T1000 (cell line): ENCODE data around the gene CD58.
A peak's percentile ranks its signal among the peaks of the same experiment; 100 is the strongest.

ENCODE experiments used
- DNase-seq: peaks from one replicate; lab custom pipeline; 2025; ENCODE audit warnings: mixed read lengths; lab: John Stamatoyannopoulos, UW

The CD58 gene

GRCh38 chr1:116491700-116492357 is 79.0 kb downstream of the CD58 start:
- DNase-seq = no peak

- no peak for DNase-seq
Measured at GRCh38 chr1:116490588-116490987, 80.2 kb downstream of the CD58 start.

- no peak for DNase-seq
Measured at GRCh38 chr1:116489231-116489697, 81.6 kb downstream of the CD58 start.

DNA sequence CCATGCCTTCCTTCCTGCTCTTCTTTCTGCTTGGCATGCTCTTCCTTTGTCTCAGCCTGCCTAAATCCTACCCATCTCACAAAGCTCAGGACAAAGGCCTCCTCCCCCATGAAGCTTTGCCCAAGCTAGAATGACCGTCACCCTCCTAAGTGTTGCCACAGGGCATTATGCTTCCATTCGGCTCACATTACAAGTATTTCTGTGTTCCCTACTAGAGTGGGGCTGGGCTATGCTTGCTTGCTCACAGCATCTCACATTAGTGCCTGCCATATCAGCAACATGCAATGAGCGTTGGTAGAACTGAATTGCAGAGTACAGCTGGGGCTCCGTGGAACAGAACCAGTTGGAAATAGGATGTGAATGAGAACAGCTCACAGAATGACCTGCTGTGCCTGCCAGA is 82.8 kb downstream of the CD58 start:
- DNase-seq = no peak

DNA sequence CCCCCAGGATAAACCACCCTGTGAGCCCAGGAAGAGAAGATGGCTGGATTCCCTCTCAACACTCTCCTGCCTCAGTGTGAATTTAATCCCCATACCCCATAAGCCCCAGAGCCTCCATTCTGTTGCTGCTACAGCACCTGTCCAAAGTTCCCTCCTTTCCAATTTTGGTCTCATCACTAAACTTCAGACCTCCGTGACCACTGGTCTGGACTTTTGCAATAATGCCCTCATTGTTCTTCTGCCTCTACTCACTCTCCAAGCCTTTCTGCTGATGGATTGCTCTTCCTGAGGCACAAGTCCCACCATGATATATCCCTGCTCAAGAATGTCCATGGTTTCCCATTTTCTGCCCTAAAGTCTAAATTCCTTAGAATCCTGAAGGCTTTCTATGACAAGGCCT is 83.2 kb downstream of the CD58 start:
- no peak for DNase-seq

DNA sequence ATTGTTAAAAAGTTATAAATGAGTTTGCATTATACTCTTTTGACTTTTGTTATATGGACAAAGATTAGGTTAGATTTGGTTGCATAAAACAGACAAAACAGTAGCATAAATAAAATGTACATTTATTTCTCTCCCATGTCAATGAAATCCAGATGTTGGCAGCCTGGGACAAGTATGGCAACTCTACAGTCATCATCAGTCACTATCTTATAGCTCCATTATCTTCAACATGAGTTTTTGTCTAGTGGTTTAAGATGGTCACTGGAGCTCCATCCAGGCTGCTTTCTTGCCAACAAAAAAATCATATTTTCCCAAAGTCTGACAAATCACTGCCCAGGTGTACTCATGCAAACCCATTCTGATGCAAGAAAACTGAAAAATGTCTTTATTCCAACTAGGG is 83.8 kb downstream of the CD58 start:
- DNase-seq = no peak

DNA sequence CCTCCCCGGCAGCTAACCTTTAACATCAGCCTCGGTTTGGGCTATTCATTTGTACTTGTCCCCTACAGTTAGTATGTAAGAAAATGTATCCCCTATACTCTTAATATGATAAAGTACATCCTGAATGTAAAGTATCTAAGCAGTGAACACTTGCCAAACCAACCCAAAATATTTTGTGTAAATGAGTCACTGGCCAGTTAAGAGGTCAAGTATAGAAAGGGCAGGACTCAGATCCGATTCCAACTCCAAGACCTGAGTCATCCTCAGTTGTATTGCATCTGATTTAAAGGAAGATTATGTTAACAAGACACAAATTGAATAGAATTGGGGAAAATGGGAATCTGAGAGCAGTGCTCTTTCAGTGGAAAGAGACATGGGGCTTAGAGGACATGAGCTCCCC is 84.4 kb downstream of the CD58 start:
- no peak for DNase-seq

GRCh38 chr1:116485976-116486375 is 84.8 kb downstream of the CD58 start:
- no peak for DNase-seq

DNA sequence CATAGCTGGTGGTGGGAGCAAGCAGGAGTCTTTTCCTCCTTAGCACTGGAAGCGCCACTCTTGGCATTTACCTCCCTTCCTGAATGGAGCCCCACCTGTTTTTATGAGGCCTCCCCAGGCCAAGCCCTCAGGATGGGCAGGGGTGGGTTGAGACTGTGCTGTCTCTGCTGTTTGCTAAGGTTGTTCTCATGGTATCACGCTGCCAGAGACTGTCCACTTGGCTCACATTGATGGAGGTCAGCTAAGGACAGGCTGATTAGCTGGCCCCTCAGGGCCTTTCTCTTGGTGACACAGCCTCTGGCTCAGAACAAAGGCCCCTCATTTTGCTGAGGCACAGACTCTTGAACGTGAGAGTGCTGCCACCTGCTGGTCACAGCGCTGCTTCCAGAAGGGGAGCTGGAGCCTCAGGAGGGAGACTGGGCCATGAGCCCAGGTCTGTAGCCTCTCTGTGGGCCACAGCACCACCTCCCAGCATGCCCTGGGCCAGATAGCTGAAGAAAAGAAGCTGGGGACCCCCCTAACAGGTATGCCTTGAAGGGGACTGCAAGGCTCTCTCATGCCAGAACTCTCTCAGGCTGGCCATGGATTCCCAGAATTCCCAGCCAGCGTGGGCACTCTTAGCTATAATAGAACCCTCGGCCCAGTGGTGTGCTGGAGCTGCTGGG is 85.6 kb downstream of the CD58 start:
- DNase-seq = peak; percentile 75

DNA sequence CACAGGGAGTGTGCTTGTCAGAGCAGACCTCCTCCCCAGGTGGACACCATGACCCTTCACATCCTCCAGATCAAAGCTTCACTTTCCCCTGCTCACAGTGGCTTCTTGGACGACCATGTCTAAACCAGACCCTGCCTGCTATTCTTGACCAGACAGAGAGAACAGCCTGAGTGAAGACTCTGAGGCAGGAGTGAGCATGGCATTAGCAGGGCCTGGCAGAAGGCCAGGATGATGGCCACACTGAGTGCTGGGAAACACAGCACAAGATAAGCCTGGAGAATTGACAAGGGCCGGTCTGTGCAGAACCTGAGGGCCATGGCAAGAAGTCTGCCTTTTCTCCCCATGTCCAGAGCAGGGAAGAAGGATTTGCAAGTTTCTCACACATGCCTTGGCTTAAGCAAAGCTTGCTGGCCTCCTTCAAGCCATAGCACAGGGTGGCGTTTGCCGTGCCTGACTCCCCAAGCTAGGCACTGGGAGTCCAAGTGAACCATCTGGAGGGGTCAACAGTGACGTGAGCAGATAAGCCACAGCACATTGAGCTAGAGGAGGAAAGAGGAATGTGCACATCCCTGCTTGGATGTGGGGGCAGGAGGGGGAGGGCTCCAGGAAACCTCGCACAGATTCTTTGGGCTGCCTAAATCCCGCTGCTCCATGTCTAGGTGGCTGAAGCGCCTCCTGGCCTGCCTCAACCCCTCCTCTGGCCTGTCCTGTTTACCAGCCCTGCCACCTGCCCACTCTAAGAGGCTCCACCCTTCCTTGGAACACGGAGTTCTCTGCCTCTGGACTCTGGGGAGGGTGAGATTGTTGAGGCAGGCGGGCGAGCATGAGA is 87.1 kb downstream of the CD58 start:
- DNase-seq = no peak

GRCh38 chr1:116482490-116482889 is 88.3 kb downstream of the CD58 start:
- no peak for DNase-seq

- no peak for DNase-seq
Measured at GRCh38 chr1:116481934-116482333, 88.9 kb downstream of the CD58 start.

GRCh38 chr1:116478621-116479020 is 92.2 kb downstream of the CD58 start:
- DNase-seq = no peak

DNA sequence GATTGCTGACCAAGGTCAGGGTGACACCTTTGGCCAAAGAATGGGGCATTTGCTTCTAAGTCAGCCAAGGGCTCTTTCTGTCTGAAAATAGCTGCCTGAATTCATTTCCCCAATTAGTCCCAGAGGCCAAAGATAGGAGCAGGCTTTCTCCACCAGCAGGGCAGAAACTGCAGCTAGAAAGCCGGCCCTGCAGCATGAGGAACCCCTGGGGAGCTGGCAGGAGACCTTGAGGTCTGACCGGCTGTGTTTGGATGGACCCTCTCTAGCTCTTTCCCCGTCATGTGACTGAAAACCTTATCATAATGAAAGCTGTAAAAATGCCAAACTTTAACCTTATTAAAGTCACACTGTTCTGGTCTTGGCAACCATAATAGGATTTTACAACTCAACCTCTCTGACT is 93.4 kb downstream of the CD58 start:
- no peak for DNase-seq

DNA sequence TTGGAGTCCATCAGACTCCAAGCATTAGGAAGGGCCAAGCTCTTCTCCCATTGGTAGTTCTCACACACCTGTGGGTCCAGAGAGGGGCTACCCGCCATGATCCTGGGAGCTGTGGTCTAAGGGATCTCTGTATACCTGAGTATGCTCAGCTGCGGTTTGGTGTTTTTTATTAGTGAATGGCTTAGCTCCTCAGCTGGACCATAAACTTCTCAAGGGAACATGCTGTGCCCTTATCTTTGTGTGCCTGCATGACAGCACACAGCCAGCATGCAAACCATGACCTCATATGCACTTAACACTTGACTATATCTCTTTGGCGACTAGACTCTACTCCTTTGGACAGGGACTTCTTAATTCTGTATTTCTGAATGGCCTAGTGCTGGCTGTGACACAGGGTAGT is 94.5 kb downstream of the CD58 start:
- no peak for DNase-seq

DNA sequence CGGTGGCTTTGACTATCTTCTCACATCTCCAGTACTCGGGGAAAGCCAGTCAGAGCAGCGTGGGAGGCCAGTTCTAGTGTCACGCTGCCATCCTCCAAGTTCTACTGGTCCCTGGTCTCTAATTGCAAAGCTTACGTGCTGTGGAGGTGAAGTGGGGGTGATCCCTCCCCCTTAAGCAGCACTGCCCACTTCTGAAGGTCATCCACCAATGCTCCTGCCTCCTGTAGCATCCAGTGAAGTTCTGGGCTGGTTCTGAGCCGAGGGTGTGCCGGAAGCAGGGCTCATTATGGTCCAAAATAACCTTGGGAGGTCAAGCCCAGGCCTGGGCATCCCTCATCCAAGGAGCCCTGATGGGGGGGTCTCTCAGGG is 95.0 kb downstream of the CD58 start:
- no peak for DNase-seq

DNA sequence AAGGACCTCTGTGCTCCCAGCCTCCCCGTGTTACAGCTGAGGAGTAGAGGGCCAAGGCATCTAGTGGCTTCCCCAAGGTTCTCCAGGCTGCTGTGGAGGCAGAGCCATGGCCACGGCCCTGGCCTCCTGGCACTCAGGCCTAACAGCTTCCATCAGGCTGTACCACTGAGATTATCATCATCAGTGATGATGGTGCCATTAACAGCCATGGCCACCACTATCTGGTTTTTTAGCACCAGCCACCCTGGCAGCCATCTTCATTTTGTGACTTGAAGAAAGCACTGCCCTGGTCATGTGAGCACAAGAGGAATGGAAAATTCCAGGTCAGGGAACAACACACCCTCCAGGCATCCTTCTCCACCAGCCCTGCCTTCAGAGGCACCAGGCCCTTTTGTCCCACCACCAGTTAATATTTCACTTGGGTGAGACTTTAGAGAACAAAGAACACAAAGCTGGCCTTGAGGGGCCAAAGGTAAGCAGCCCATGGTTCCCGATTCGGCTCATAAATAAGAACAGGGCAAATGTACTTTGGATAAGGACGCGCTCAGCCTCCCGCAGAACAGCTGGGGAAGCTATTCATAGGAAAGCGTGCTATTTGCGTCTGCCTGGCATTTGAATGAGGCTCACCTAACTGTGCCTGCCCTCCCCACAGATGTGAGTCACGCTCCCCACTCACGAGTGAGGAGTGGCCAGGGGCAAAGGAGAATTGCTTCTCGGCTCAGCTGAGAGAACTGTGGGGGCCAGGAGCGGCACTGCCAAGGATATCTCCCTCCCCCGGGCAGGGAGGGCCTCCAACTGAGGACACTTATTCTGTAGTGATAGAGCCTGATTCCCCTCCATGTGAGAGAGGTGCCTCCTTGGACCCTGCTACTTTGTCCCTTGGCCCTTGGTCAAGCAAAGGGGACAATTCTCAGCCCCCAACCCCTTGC is 95.6 kb downstream of the CD58 start:
- DNase-seq = no peak

DNA sequence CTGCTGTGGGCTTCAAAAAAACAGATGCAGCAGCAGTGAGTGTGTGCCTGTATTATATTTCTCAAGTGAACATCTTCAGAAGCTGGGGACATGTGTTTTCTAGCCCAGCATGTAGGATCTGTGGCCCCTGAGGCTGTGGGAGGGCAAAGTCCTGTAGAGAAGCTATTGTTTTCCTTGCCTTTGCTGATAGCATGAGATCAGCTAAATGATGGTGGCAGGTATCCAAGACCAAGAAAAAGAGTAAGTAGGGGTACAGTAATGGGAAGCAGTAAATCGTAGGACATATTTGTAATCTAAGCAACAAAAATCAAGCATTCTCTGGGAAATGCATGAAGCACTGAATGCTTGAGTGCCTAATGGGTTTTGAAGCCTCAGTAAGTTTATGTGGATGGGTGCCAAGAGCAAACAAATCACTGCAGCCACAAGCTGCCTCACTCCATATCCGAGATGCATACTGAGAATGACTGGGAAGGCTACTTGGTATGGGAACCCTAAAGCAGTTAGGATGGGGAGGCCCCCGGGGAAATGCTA is 98.3 kb downstream of the CD58 start:
- no peak for DNase-seq

DNA sequence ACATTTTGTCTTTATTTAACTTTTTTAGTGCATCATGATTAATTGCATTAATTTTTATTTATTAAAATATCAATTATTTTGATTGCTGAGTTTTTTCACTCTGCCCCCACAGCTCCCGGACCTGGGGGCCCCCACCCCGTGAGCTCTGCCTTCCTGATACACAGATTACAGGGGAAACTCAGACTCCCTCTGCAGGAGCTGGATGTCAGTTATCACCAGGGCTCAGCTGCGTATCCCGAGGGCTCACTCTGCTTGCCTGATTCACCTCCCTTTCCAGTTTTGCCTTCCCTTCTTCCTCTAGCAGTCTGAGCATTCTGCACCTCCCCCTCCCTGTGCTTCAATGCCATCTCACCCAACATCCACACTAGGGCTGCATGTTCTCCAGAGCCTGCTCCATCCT is 99.6 kb downstream of the CD58 start:
- no peak for DNase-seq

DNA sequence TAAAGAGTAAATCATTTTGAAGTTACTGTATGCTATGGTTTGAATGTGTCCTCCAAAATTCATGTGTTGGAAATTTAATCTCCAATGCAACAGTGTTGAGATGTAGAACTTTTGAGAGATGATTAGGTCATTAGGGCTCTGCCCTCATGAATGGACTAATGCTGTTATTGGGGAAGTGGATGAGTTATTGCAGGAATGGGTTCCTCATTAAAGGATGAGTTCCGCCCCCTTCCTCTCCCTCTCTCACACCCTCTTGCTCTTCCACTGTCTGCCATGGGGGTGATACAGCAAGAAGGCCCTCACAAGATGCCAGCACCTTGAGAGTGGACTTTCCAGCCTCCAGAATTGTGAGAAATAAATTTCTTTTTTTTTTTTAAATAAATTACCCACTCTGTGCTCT is 100.2 kb downstream of the CD58 start:
- DNase-seq = no peak

DNA sequence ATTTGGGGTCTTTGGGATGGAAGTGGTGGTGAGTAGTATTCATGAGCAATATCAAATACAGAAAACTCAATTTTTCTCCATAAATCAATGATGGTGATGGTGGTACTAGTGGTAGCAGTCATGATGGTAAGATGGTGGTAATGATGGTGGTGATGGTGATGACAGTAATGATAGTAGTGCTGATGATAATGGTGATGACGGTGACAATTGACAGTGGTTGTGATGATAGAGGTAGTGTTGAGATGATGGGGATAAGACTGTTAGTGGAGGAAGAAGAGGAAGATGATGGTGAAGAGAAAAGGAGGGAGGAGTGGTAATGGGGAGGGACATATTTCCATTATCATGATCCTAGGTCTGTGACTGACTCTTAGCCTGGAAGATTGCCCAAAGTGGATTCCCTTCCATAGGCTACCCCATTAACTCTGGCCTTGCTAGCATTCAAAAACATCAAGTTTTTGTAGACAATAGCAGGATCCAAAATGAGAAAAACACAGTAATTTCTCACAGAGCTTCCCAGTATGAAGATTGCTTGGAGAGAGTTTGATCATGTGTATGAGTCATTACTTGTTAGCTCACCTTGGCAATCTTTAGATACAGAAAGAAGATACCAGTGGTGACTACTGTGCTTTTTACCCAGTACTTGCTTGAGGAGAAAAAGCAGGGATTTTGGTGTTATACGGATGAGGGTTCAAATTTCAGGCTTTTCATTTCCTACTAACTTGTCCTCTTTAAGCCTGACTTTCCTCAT is 103.8 kb downstream of the CD58 start:
- no peak for DNase-seq
